Thymus (tissue), 11 donors: ENCODE data around the gene DAAM1. TPM values are rescaled to one million over a fixed set of nuclear protein-coding genes. Genes with fewer than 3 reads are reported as not detected.

Experiments
- DNase-seq, 9 donors: peaks; one replicate each; pipeline ENCODE4 v3.0.0-alpha.2; 2013; ENCODE audit warnings: low spot score in 9 of 9, low read depth in 6 of 9, missing footprints in 1 of 9
- H3K27ac ChIP-seq, 2 donors: one replicate each; pipeline ENCODE4 v1.5.1; 2013; ENCODE audit warnings: control low read depth in 1 of 2, low read depth in 1 of 2, low read length in 1 of 2, mild to moderate bottlenecking in 1 of 2, moderate library complexity in 1 of 2
- H3K27me3 ChIP-seq, 2 donors: one replicate each; pipeline ENCODE4 v1.5.1; 2013; ENCODE audit warnings: low read length in 1 of 2; ENCODE audit not compliant: control insufficient read depth in 2 of 2, insufficient read depth in 1 of 2
- H3K36me3 ChIP-seq, 2 donors: one replicate each; pipeline ENCODE4 v1.5.1; 2013; ENCODE audit warnings: low read length in 1 of 2, mild to moderate bottlenecking in 1 of 2, moderate library complexity in 1 of 2; ENCODE audit not compliant: control insufficient read depth in 2 of 2, insufficient read depth in 2 of 2
- H3K4me1 ChIP-seq, 2 donors: one replicate each; pipeline ENCODE4 v1.5.1; 2013; ENCODE audit warnings: low read length in 2 of 2; ENCODE audit not compliant: control insufficient read depth in 2 of 2, insufficient read depth in 2 of 2
- H3K4me3 ChIP-seq, 2 donors: one replicate each; pipeline ENCODE4 v1.5.1; 2013; ENCODE audit warnings: low read length in 2 of 2, control low read depth in 1 of 2, mild to moderate bottlenecking in 1 of 2
- H3K9me3 ChIP-seq, 2 donors: one replicate each; pipeline ENCODE4 v1.5.1; 2013; ENCODE audit warnings: low read length in 1 of 2, mild to moderate bottlenecking in 1 of 2; ENCODE audit not compliant: control insufficient read depth in 2 of 2, insufficient read depth in 1 of 2
- WGBS: extraction: QIAGEN DNeasy Blood & Tissue Kit; methylation state at CpG from one replicate; pipeline ENCODE4 v1.1.7; 2013; 5-methylcytosine and 5-hydroxymethylcytosine counted together
- polyA plus RNA-seq: library from polyadenylated mRNA; stranded (reverse); fragments of 200-250 nt; gene quantifications from one replicate; pipeline ENCODE4 v1.2.3, GENCODE V29; 2013
- total RNA-seq: library from RNA; stranded (reverse); fragments of 120-200 nt; gene quantifications from one replicate; pipeline ENCODE4 v1.2.4, GENCODE V29; 2013
- donor health status: healthy.

DAAM1 gene
- total and polyA plus RNA-seq, 2 donors, result 8.9 to 11.3 TPM

- H3K9me3 ChIP-seq, result no peaks in the 10 kb centered on the region
- 98% methylated on average over 3 of the region's 3 CpGs for WGBS
- DNase-seq, result no peak
- H3K36me3 ChIP-seq, result no peaks in the 10 kb centered on the region
- no peaks in the 10 kb centered on the region for H3K4me1 ChIP-seq
- H3K27ac ChIP-seq, result no peak overlapping the region
- H3K27me3 ChIP-seq, result no peaks in the 10 kb centered on the region
- no peak overlapping the region for H3K4me3 ChIP-seq
These were observed 148.2 kb downstream of the DAAM1 start for GRCh38 chr14:59336706-59337105.

- Histone ChIP-seq H3K27me3 (no peaks in the 10 kb centered on the region), H3K4me1 (no peaks in the 10 kb centered on the region), H3K36me3 (no peaks in the 10 kb centered on the region), H3K4me3 (no peak overlapping the region), H3K27ac (no peak overlapping the region), H3K9me3 (no peaks in the 10 kb centered on the region)
- 94% methylated on average over 4 of the region's 4 CpGs for WGBS
- DNase-seq, result no peak
These were observed 148.7 kb downstream of the DAAM1 start for GRCh38 chr14:59337141-59337611.

DNA sequence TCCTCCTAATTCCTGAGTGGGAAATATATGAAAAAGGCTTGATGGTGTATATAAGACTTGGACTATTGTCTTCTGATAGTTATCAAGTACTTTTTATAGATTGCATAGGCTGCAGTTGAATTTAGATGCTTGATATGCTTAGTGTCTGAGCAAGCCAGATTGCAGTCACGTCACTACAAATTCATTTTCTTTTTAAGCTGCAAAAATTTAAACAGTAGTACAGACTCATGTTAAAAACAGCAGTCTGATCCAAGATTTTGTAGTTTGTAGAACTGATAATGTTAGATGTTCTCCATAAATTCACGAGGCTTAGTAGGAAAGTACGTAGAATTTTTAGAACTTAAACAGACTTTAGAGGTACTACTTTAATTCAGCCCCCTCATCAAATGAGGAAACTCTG, 150.3 kb downstream of the DAAM1 start:
- H3K4me1 ChIP-seq, result no peaks in the 10 kb centered on the region
- H3K9me3 ChIP-seq, result no peaks in the 10 kb centered on the region
- no peak overlapping the region for H3K27ac ChIP-seq
- no peaks in the 10 kb centered on the region for H3K27me3 ChIP-seq
- no peak overlapping the region for H3K4me3 ChIP-seq
- H3K36me3 ChIP-seq, result no peaks in the 10 kb centered on the region
- no peak for DNase-seq
- WGBS, result 97% methylated on average over 3 of the region's 3 CpGs

DNA sequence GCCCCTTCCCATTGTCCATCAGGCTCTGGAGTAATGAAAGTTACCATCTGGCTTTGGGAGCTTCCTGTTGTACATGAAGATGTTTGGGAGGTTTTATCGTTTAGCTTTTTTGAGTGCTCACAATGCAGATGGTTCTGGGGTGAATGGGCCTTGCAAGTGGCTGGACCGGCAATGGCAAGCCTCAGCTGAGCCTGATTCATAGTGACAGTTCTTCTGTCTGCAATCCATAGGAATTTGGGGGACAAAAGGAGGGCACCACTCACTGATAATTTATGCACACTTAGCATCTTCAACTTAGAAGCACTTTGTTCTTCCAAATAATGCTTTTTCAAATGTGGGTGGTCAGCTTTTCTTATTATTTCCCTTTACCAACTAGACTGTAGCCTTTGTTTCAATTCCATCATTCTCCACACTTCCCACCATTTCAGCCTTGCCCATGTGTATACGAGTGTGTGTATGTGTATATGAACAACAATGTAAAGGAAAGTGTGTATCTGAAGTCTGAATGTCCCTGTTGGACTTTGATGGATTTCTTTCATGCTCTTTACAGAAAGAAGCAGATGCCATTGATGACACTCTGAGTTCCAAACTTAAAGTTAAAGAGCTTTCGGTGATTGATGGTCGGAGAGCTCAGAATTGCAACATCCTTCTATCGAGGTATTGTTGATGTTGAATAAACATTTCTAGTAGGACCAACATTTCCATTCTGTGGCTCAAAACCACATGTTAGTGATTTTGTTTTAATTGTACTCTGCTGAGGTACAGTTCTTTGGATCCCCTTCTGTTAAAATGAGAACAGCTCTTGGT, 151.3 kb downstream of the DAAM1 start:
- WGBS, result 96% methylated on average over 6 of the region's 6 CpGs
- no peak for DNase-seq
- H3K9me3 ChIP-seq, result no peaks in the 10 kb centered on the region
- no peaks in the 10 kb centered on the region for H3K36me3 ChIP-seq
- no peak overlapping the region for H3K27ac ChIP-seq
- H3K4me1 ChIP-seq, result no peaks in the 10 kb centered on the region
- no peaks in the 10 kb centered on the region for H3K27me3 ChIP-seq
- H3K4me3 ChIP-seq, result no peak overlapping the region

DNA sequence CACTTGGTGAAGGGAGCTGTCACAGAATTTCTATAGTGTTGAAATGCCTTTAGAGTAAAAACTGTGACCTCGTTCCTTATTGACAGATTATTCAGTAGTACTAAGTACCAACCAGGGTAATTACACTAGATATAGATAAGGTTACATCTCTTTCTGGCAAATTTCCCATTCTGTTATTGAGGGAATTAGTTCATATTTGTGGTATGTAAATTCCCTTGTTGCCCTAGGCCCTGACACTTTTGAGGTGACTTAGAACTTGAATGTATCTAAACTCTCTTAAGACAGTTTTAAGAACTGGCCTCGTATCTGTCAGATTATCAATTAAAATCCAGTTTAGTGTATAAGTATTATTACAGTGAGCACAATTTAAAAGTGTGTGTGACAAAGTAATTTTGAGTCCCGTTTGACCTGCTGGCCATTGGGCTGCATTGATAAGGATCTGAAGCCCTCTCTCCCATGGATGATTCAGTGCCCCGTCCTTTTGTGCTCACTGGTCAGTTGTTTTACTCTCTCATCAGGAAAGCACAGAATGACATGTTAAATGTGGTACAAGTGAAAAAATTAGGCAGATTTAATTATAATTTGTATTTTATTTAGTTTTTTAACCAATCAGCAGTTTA, 153.5 kb downstream of the DAAM1 start:
- no peaks in the 10 kb centered on the region for H3K36me3 ChIP-seq
- H3K27ac ChIP-seq, result no peak overlapping the region
- H3K9me3 ChIP-seq, result no peaks in the 10 kb centered on the region
- no peaks in the 10 kb centered on the region for H3K27me3 ChIP-seq
- DNase-seq, result no peak
- no peaks in the 10 kb centered on the region for H3K4me1 ChIP-seq
- WGBS, result 98% methylated on average over 4 of the region's 4 CpGs
- H3K4me3 ChIP-seq, result no peak overlapping the region

- no peaks in the 10 kb centered on the region for H3K27me3 ChIP-seq
- no peak for DNase-seq
- no peaks in the 10 kb centered on the region for H3K9me3 ChIP-seq
- 97% methylated on average over 11 of the region's 11 CpGs for WGBS
- H3K4me1 ChIP-seq, result no peaks in the 10 kb centered on the region
- H3K4me3 ChIP-seq, result no peak overlapping the region
- no peak overlapping the region for H3K27ac ChIP-seq
- H3K36me3 ChIP-seq, result no peaks in the 10 kb centered on the region
These were observed 154.3 kb downstream of the DAAM1 start for GRCh38 chr14:59342516-59343484.

- 96% methylated on average over 3 of the region's 3 CpGs for WGBS
These were observed 155.1 kb downstream of the DAAM1 start for GRCh38 chr14:59343585-59343984.

DNA sequence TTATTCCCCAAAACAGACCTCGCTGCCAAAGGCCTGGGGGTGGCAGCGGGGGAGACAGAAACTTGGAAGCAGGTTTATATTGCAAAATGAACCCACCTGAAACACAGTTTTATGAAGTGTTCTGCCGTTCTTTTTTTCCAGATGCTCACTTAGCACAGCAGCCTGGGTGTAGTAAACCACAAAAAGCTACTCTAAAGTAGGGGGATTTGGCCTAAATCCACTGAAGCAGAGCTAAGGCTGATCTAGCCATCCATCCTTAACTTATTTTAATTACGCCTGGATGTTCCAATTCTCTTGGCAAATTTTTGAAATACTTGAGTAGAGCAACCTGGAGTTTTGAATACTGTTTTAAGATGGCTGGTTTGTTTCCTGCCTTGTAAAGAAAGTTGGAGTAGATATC, 155.5 kb downstream of the DAAM1 start:
- H3K27ac ChIP-seq, result no peak overlapping the region
- no peaks in the 10 kb centered on the region for H3K9me3 ChIP-seq
- no peak for DNase-seq
- 95% methylated on average over 4 of the region's 4 CpGs for WGBS
- H3K4me3 ChIP-seq, result no peak overlapping the region
- H3K4me1 ChIP-seq, result no peaks in the 10 kb centered on the region
- no peaks in the 10 kb centered on the region for H3K27me3 ChIP-seq
- peaks cover 0 to 5% of the 10 kb centered on the region in 2 donors for H3K36me3 ChIP-seq

More at GRCh38 chr14:59343585-59343984, 155.1 kb downstream of the DAAM1 start:
- Histone ChIP-seq H3K27ac (no peak overlapping the region), H3K36me3 (peaks cover 0 to 4% of the 10 kb centered on the region in 2 donors), H3K27me3 (no peaks in the 10 kb centered on the region), H3K4me3 (no peak overlapping the region), H3K9me3 (no peaks in the 10 kb centered on the region), H3K4me1 (no peaks in the 10 kb centered on the region)
- DNase-seq, result no peak
